Chondrocyte (in vitro differentiated cells): ENCODE measurements around the gene ATN1. TPM values are rescaled to one million over a fixed set of nuclear protein-coding genes. Genes with fewer than 3 reads are reported as not detected.
"Not testable (repeated sequence)": the region's sequence is repeated elsewhere in the genome, so short reads cannot be mapped to it uniquely, and the experiment has no call there.

Experiments used
- DNase-seq: peaks from one replicate; pipeline ENCODE4 v3.0.0; 2021; ENCODE audit warnings: mixed read lengths, low spot score
- H3K27ac Mint-ChIP-seq: one replicate; pipeline ENCODE4 v1.8.0; 2021; ENCODE audit warnings: mild to moderate bottlenecking, moderate library complexity, mixed read lengths; ENCODE audit not compliant: unreplicated experiment
- H3K27me3 Mint-ChIP-seq: 2 replicates; pipeline ENCODE4 v1.8.0; 2021; ENCODE audit warnings: low read depth, mixed read lengths
- H3K36me3 Mint-ChIP-seq: 2 replicates; pipeline ENCODE4 v1.8.0; 2021; ENCODE audit warnings: low read depth, mixed read lengths
- H3K4me1 Mint-ChIP-seq: 2 replicates; pipeline ENCODE4 v1.8.0; 2021; ENCODE audit warnings: low read depth, mild to moderate bottlenecking, mixed read lengths
- H3K4me3 Mint-ChIP-seq: one replicate; pipeline ENCODE4 v1.8.0; 2021; ENCODE audit warnings: mild to moderate bottlenecking, moderate library complexity, mixed read lengths; ENCODE audit not compliant: unreplicated experiment
- H3K9me3 Mint-ChIP-seq: 2 replicates; pipeline ENCODE4 v1.8.0; 2021; ENCODE audit warnings: low read depth, mixed read lengths
- total RNA-seq: library from RNA; stranded (reverse); gene quantifications from 3 replicates; pipeline ENCODE4 v1.2.1, GENCODE V29; 2021
- TF ChIP-seq, protein P1 (sequence below): fragments of 200-600 bp; sonication (generic); IDR thresholded peaks from 2 replicates; pipeline ENCODE4 v1.5.0; 2021; ENCODE audit warnings: antibody characterized with exemption, mild to moderate bottlenecking, moderate library complexity

Gene ATN1
- total RNA-seq, 1 donor from 2014 or later, result 103 TPM

DNA sequence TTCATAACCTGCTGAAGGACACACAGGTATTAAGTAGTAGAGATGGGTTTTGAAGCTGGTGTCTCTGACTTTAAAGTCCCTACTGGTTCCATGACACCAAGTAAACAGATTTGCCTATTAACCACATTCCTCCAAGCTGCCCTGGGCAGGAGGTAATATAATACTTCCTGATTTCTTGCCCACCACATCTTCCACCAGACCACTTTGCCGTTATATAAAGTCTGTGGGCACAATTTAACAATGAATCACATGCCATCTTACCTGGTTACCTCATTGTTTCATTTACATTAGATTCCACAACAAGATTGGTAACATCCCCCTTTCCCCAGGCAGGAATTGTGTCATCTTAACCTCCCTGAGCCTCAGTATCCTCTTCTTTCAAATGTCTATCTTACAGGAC is 24.0 kb upstream of the ATN1 start:
- TF ChIP-seq, protein P1, sequence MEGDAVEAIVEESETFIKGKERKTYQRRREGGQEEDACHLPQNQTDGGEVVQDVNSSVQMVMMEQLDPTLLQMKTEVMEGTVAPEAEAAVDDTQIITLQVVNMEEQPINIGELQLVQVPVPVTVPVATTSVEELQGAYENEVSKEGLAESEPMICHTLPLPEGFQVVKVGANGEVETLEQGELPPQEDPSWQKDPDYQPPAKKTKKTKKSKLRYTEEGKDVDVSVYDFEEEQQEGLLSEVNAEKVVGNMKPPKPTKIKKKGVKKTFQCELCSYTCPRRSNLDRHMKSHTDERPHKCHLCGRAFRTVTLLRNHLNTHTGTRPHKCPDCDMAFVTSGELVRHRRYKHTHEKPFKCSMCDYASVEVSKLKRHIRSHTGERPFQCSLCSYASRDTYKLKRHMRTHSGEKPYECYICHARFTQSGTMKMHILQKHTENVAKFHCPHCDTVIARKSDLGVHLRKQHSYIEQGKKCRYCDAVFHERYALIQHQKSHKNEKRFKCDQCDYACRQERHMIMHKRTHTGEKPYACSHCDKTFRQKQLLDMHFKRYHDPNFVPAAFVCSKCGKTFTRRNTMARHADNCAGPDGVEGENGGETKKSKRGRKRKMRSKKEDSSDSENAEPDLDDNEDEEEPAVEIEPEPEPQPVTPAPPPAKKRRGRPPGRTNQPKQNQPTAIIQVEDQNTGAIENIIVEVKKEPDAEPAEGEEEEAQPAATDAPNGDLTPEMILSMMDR, result no peak
- no peaks in the 10 kb centered on the region for H3K9me3 Mint-ChIP-seq
- no peak for DNase-seq
- no peaks in the 10 kb centered on the region for H3K36me3 Mint-ChIP-seq
- peak overlapping the region; percentile 45 for H3K27ac Mint-ChIP-seq
- no peaks in the 10 kb centered on the region for H3K4me1 Mint-ChIP-seq
- no peak overlapping the region for H3K4me3 Mint-ChIP-seq
- H3K27me3 Mint-ChIP-seq, result no peaks in the 10 kb centered on the region

DNA sequence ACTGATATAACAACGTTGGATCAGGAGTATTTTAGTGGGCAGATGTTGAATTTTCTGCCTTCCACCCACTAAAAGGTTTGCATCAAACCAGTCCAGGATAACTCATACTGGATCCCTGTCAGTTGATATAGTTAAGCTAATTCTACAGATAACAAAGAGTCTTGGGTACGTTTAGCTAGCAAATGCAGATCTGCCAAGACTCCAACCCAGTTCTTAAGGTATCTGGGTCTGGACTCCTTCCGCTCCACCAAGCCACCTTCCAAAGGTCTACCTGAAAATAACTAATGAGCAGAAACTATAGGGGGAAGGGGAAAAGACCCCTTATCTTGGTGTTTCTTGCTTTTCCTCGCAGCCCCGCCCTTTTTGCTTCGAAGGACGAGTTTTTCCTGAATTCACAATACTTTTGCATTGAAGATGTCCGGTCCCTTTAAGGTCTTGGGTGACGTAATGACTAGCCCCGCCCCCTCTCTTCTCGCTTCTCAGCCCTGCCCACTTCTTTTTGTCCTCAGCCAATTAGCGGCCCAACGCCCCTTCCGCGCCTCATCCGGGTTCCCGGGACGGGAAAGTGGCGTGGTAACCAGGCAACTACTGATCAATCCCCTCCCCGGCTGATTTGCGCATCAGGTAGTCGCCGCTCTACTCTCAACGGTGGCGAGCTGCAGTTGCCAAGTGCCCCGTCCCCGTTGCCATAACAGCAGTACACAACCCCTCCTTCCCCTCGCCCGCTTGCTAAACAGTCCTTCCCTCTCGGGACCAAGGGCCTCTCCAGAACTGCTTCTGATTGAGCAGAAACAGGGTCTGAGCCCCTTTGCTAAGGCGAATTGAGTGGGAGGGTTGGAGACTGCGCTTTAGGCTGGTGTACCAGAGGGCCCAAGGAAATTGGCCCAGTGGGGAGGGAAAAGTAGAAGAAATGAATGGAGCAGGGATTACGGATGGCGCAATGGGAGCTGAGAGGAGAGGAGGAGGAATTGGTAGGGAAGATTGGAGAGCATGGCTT is 23.2 kb upstream of the ATN1 start, which contains the start of gene LRRC23:
LRRC23 (plus strand) TSS at position 543 of the 997 bp plus-strand sequence. CDS start 812 bp downstream, outside the sequence.
- no peaks in the 10 kb centered on the region for H3K27me3 Mint-ChIP-seq
- H3K36me3 Mint-ChIP-seq, result no peaks in the 10 kb centered on the region
- TF ChIP-seq, protein P1, result no peak
- H3K4me3 Mint-ChIP-seq, result no peak within 1 kb of the TSS
- H3K9me3 Mint-ChIP-seq, result no peaks in the 10 kb centered on the region
- no peaks in the 10 kb centered on the region for H3K4me1 Mint-ChIP-seq
- DNase-seq, result peak; percentile 96
- peak within 1 kb of the TSS; percentile 45 for H3K27ac Mint-ChIP-seq

DNA sequence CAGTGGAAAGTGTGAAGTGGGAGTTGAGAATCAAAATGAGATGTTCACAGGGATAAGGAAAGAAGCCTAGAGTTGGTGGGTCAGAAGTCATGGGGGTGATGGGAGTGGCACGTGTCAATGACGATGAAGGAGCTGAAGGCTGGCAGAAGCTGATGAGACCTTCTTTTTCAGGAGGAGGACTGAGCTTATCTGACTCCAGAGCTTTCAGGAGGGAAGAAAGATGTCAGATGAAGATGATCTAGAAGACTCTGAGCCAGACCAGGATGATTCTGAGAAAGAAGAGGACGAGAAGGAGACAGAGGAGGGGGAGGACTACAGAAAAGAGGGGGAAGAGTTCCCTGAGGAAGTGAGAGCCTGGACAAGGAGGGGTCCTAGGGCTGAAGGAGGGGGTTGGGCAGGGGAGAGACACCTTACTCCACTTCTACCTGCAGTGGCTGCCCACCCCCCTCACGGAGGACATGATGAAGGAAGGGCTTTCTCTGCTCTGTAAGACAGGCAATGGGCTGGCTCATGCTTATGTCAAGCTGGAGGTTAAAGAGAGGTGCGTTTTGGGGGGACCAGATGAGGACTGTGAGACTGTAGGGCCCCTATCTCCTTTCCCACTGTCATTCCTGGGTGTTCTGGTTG is 22.2 kb upstream of the ATN1 start:
- Mint-ChIP-seq H3K27me3 (no peaks in the 10 kb centered on the region), H3K4me3 (no peak overlapping the region), H3K36me3 (no peaks in the 10 kb centered on the region), H3K27ac (no peak overlapping the region), H3K9me3 (no peaks in the 10 kb centered on the region), H3K4me1 (no peaks in the 10 kb centered on the region)
- DNase-seq, result no peak
- TF ChIP-seq, protein P1, result no peak

DNA sequence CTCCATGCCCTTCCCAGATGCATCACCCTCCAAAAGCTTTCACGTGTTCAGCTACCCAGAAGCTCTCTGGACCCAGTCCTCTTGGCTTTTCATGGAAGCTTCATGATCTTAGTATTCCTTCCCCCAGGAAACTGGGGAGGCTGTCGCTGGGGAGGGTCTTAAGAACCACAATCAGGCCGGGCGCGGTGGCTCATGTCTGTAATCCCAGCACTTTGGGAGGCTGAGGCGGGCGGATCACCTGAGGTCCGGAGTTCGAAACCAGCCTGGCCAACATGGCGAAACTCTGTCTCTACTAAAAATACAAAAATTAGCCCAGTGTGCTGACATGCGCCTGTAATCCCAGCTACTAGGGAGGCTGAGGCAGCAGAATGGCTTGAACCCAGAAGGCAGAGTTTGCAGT is 19.6 kb upstream of the ATN1 start:
- H3K4me3 Mint-ChIP-seq, H3K27ac Mint-ChIP-seq, H3K4me1 Mint-ChIP-seq, H3K27me3 Mint-ChIP-seq, H3K9me3 Mint-ChIP-seq, H3K36me3 Mint-ChIP-seq: not testable (repeated sequence)
- DNase-seq, result peak; percentile 59

DNA sequence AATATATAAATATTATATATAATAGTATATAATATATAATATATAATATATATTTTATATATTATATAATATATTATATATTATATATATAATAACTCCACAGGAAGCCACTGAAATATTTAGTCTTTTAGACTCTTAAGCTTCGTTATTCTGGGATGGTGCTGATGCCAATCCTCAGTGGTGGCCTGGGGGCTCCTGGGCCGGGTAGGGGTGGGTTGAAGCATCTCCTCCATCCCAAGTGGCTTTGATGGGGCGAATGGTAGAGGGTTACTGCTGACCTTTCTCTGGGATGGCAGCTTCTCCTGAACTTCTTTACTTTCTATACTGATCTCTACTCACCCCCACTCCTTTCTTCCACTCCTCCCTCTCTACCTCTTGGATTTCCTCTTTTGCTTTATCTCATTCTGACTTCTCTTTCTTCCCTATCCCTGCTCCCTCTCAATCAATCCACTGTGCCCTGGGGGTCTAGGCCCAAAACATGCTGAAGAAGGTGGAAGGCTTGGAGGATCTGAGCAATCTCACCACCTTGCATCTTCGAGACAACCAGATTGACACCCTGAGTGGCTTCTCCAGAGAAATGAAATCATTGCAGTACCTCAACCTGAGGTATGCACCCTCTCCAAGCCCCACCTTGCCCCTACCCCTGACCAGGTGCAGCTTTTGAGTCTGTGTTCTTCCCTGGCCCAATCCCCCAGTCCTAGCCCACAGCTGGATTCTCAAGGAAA is 18.2 kb upstream of the ATN1 start:
- no peak overlapping the region for H3K4me3 Mint-ChIP-seq
- H3K27me3 Mint-ChIP-seq, result no peaks in the 10 kb centered on the region
- H3K36me3 Mint-ChIP-seq, result no peaks in the 10 kb centered on the region
- no peak overlapping the region for H3K27ac Mint-ChIP-seq
- peak; percentile 17 for DNase-seq
- H3K4me1 Mint-ChIP-seq, result peaks cover 11% of the 10 kb centered on the region
- TF ChIP-seq, protein P1, result no peak
- H3K9me3 Mint-ChIP-seq, result no peaks in the 10 kb centered on the region
